Measurements from ENCODE around the gene KCNQ4.

DNA sequence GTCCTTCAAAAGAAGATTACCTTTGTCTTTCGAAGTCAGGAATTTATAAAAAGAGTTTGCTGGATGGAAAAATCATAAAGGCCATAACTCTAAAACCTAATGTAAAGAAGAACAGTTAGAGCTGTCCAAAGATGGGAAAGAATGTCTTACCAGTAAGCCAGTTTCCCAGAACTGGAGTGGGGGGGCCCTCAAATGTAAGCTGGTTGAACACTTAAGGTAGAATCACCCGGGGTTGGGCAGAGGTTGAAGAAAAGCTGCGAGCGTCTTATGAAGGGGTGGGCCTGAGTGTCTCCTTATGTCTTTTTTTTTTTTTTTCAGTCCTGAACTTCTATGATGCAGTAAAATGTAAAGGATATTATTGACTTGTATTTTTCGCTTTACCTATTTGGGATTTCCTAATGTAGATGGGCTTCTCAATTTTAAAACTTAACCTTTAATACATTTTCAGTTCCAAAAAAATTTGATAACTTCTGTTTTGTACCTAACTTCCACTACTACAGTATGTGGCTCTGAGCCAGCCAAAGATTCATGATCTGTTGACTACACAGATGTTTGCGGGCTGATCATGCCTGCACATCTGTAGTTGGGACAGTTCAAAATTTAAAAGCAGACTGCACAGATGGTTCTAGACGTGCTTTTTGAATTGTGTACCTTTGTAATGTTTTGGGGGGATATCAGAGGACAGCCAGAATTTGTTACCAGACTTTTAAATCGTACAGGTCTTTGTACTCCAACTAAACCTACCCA is 48.5 kb upstream of the KCNQ4 start:
- TF ChIP-seq, protein P1, sequence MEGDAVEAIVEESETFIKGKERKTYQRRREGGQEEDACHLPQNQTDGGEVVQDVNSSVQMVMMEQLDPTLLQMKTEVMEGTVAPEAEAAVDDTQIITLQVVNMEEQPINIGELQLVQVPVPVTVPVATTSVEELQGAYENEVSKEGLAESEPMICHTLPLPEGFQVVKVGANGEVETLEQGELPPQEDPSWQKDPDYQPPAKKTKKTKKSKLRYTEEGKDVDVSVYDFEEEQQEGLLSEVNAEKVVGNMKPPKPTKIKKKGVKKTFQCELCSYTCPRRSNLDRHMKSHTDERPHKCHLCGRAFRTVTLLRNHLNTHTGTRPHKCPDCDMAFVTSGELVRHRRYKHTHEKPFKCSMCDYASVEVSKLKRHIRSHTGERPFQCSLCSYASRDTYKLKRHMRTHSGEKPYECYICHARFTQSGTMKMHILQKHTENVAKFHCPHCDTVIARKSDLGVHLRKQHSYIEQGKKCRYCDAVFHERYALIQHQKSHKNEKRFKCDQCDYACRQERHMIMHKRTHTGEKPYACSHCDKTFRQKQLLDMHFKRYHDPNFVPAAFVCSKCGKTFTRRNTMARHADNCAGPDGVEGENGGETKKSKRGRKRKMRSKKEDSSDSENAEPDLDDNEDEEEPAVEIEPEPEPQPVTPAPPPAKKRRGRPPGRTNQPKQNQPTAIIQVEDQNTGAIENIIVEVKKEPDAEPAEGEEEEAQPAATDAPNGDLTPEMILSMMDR (conservative IDR thresholded peaks at IDR 0.05), result no peak
- TF ChIP-seq EZH2 (IDR thresholded peaks at IDR 0.05; ENCODE audit: low read depth), result no peak

Data from PC-9 (cell line).